Measurements from ENCODE around the gene HAAO.

The HAAO gene

DNA sequence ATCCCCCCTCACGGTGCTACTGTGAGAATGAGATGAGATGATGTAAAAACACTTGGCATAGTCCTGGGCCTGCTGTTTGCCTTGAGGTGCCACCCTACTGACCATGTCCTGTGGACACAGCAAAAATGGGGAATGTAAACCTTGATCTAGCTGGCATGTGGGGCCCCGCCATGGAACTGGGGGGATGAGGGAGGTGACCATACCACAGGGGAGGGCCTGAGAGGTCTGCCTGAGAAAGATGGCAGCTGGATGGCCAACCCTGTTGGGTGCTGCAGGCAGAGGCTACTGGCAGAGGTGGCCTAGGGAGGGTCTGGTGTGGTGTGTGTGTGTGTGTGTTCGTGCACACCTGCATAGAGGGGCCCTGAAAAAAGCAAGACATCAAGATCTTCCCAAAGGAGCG, 777 bp downstream of the HAAO start:
- Histone ChIP-seq H3K36me3 (ENCODE audit: insufficient read depth, low read length) (no peaks in the 10 kb centered on the region), H3K27me3 (ENCODE audit: insufficient read depth, low read length) (peaks cover 23% of the 10 kb centered on the region), H3K9ac (ENCODE audit: low read depth, low read length) (no peak overlapping the region), H3K4me3 (ENCODE audit: low read length) (peak overlapping the region; percentile 73), H3K4me1 (ENCODE audit: insufficient read depth, low read length) (peaks cover 16% of the 10 kb centered on the region), H3K9me3 (ENCODE audit: insufficient read depth, low read depth, low read length) (no peaks in the 10 kb centered on the region), H3K27ac (ENCODE audit: low read depth, low read length) (no peak overlapping the region)
- WGBS: 69% methylated on average over 4 of the region's 4 CpGs

DNA sequence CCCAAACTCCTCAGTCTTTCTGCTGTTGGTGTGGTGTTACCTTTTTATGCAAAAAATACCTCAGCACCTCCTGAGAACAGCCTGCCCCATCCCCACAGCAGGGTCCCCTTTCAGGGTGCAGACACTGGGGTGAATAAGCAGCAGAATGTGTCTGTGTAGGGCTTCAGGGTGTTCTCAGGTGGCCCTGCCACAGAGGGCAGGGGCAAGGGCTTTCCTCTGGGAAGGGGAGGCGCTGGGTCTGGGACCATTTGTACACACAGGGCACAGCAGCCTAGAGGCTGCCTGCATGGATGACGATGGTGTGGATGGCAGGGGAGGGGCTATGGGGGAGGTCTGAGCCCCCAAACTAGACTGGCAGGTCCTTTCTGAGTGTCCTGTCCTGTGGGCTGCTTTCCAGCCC, 2.6 kb downstream of the HAAO start:
- Histone ChIP-seq H3K4me3 (ENCODE audit: low read length) (no peak overlapping the region), H3K9ac (ENCODE audit: low read depth, low read length) (no peak overlapping the region), H3K27ac (ENCODE audit: low read depth, low read length) (no peak overlapping the region), H3K4me1 (ENCODE audit: insufficient read depth, low read length) (peaks cover 13% of the 10 kb centered on the region), H3K36me3 (ENCODE audit: insufficient read depth, low read length) (no peaks in the 10 kb centered on the region), H3K27me3 (ENCODE audit: insufficient read depth, low read length) (peaks cover 23% of the 10 kb centered on the region), H3K9me3 (ENCODE audit: insufficient read depth, low read depth, low read length) (no peaks in the 10 kb centered on the region)
- WGBS: 88% methylated on average over 2 of the region's 2 CpGs

DNA sequence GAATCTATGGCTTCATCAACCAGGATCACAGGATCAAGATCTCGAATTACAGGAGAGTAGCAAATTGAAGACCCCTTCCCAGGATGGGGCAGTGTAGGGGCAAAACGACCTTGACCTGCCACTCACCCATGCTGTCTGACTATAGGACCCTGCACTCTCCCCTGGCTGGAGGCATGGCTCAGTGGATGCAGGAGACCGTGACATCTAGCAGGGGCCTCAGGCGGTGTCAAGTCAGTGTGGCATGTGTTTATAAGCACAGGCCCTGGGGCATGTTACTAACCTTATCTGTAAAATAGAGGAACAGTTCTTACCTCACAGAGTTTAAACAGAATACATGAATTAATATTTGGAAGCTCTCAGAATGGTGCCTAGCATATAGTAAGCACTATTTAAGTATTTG, 3.5 kb downstream of the HAAO start:
- peaks cover 8% of the 10 kb centered on the region for H3K4me1 ChIP-seq (ENCODE audit: insufficient read depth, low read length)
- peaks cover 23% of the 10 kb centered on the region for H3K27me3 ChIP-seq (ENCODE audit: insufficient read depth, low read length)
- H3K27ac ChIP-seq (ENCODE audit: low read depth, low read length): no peak overlapping the region
- no peak overlapping the region for H3K4me3 ChIP-seq (ENCODE audit: low read length)
- H3K36me3 ChIP-seq (ENCODE audit: insufficient read depth, low read length): no peaks in the 10 kb centered on the region
- no peak overlapping the region for H3K9ac ChIP-seq (ENCODE audit: low read depth, low read length)
- 69% methylated on average over 4 of the region's 4 CpGs for WGBS
- no peaks in the 10 kb centered on the region for H3K9me3 ChIP-seq (ENCODE audit: insufficient read depth, low read depth, low read length)

DNA sequence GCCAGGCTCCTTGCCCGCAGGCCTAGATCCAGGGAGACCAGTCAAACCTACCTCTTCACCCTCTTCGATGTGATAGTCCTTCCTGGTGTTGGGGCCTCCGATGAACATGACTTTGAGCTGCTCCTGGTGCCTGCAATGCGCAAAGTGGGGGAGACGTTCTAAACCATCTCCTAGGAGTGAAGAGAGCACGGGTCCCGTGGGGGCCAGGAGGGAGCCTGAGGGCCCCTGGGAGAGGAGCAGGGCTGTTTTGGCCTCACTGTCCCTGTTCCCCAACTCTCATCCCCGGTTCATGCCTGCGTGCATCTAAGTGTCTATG, 3.9 kb downstream of the HAAO start:
- Histone ChIP-seq H3K9me3 (ENCODE audit: insufficient read depth, low read depth, low read length) (no peaks in the 10 kb centered on the region), H3K27ac (ENCODE audit: low read depth, low read length) (no peak overlapping the region), H3K4me1 (ENCODE audit: insufficient read depth, low read length) (0 out of 2 replicates have a peak, but pooled peaks cover 4% of the 10 kb centered on the region), H3K9ac (ENCODE audit: low read depth, low read length) (no peak overlapping the region), H3K27me3 (ENCODE audit: insufficient read depth, low read length) (peaks cover 23% of the 10 kb centered on the region), H3K36me3 (ENCODE audit: insufficient read depth, low read length) (no peaks in the 10 kb centered on the region), H3K4me3 (ENCODE audit: low read length) (no peak overlapping the region)
- 63% methylated on average over 9 of the region's 9 CpGs for WGBS

DNA sequence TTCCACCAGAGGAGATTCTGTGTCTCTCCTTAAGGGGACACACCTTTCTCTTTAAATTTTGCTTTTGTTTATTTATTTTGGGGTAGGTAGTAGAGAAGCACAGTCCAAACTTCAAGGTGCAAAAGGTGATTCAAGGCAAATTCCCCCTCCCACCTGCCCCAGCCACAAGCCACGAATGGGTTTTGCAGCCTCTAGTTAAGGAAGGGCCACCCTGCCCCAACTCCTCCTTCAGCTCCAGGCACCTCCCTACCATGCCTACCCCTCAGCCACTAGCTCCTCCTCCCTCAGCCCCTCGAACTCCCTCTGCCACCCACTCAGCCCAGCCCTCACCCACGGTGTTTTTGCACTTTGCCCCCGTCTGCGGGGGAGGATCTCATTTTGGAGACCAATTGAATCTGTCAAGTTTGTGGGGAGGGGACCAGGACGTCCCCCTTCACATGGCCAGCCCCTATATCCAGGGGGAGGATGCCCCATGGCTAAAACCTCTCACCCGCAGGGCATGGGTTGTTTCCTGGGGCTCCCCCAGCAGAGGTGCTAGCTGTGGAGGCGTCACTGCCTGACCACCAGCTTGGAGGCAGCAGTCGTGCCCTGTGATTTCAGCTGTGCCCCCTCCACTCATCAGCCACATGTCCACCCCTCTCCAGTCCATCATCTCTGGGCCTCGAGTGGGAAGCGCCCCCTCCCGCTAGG, 4.5 kb downstream of the HAAO start:
- Histone ChIP-seq H3K4me1 (ENCODE audit: insufficient read depth, low read length) (0 out of 2 replicates have a peak, but pooled peaks cover 4% of the 10 kb centered on the region), H3K9me3 (ENCODE audit: insufficient read depth, low read depth, low read length) (no peaks in the 10 kb centered on the region), H3K27ac (ENCODE audit: low read depth, low read length) (no peak overlapping the region), H3K27me3 (ENCODE audit: insufficient read depth, low read length) (peaks cover 21% of the 10 kb centered on the region), H3K4me3 (ENCODE audit: low read length) (no peak overlapping the region), H3K9ac (ENCODE audit: low read depth, low read length) (no peak overlapping the region), H3K36me3 (ENCODE audit: insufficient read depth, low read length) (no peaks in the 10 kb centered on the region)
- 87% methylated on average over 11 of the region's 12 CpGs for WGBS

DNA sequence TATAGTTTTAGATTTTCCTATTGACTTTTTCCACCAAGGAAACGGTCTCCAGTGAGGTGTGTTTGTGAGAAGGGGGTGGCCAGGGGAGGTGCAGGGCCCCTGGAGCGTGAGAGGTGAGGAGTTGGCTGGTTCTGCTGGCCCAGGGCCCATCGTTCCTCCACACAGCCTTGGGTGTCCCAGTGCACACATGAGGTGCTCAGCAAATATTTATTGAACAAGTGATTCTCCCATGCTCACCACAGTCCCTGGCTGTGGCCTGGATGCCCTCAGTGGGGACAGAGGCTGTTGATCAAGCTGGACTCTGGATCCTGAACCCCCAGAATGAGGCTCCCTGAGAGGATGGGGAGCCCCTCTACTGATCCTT, 5.0 kb downstream of the HAAO start:
- no peaks in the 10 kb centered on the region for H3K36me3 ChIP-seq (ENCODE audit: insufficient read depth, low read length)
- 0 out of 2 replicates have a peak, but pooled peaks cover 4% of the 10 kb centered on the region for H3K4me1 ChIP-seq (ENCODE audit: insufficient read depth, low read length)
- 89% methylated on average over 3 of the region's 3 CpGs for WGBS
- no peak overlapping the region for H3K4me3 ChIP-seq (ENCODE audit: low read length)
- no peak overlapping the region for H3K9ac ChIP-seq (ENCODE audit: low read depth, low read length)
- no peak overlapping the region for H3K27ac ChIP-seq (ENCODE audit: low read depth, low read length)
- peaks cover 15% of the 10 kb centered on the region for H3K27me3 ChIP-seq (ENCODE audit: insufficient read depth, low read length)
- H3K9me3 ChIP-seq (ENCODE audit: insufficient read depth, low read depth, low read length): no peaks in the 10 kb centered on the region

DNA sequence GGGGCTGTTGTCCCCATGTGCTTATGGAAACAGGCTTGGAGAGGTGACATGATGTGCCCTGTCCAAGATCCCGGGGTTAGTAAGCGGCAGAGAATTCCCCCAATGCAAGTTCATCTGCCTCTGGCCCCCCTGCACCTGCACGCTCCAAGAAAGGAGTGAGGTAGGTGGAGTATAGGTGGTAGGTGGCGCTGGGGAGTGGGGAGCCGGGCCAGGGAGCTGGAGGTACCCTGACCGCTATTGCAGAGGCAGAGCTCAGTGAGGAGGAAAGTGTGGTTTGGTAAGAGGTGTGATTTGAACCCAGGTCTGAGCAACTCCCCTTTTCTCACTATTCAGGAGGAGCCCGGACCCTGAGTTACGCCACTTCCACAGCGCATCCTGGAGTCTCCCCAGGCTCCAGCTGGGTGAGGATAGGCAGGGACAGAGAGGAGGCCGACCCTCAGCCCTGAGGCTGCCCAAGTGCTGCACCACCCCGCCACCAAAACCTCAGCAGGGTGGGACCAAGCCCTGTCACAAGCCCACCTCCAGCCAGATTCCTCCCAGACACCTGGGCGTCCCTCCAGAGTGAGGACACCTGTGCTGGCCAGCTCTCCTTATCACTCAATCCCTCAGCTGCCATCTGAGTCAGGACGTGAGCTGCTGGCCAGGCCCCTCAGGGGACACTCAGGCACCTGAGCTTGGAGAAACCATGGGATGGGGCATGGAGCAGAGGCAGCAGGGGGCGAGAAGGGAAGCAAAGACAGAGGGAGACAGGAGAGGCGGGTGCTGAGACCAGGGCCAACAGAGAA, 5.6 kb downstream of the HAAO start:
- H3K36me3 ChIP-seq (ENCODE audit: insufficient read depth, low read length): no peaks in the 10 kb centered on the region; the same call in 1 of the 2 replicates
- no peak overlapping the region for H3K9ac ChIP-seq (ENCODE audit: low read depth, low read length)
- no peak overlapping the region for H3K27ac ChIP-seq (ENCODE audit: low read depth, low read length)
- no peaks in the 10 kb centered on the region for H3K9me3 ChIP-seq (ENCODE audit: insufficient read depth, low read depth, low read length)
- peaks cover 9% of the 10 kb centered on the region for H3K27me3 ChIP-seq (ENCODE audit: insufficient read depth, low read length)
- no peak overlapping the region for H3K4me3 ChIP-seq (ENCODE audit: low read length)
- WGBS: 85% methylated on average over 15 of the region's 15 CpGs
- 0 out of 2 replicates have a peak, but pooled peaks cover under 1% of the 10 kb centered on the region for H3K4me1 ChIP-seq (ENCODE audit: insufficient read depth, low read length)

DNA sequence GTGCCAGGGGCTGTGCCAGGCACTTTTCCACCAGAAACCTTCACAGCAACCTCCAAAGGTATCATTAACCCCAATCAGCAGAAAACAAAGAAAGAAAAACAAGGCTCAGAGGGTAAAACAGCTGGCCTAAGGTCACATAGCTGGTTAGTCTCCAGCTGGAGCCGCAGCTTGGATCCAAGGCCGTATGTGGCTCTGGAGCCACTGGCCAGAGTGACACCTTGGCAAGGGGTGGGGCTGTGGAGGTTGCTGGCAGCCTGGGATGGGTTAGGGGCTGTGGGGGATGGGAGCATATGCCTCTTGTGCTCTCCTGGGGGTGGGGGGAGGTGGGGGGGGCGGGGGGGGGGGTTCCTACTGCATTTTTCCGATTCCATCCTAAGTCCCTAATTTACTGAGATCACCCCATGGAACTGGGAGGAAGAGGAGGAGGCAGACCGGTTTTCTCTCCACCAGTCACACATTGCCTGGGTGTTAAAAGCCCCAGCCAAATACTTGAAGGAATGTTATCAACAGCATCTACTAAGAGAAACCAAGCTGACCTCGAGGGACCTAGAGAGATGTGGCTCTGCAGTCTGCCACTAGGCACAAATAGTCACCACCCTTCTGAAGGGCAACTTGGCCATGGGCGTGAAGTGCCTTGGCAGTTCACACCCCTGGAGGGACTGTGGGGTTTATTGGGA, 8.0 kb downstream of the HAAO start:
- Histone ChIP-seq H3K27me3 (ENCODE audit: insufficient read depth, low read length) (no peaks in the 10 kb centered on the region), H3K4me3 (ENCODE audit: low read length) (no peak overlapping the region), H3K9me3 (ENCODE audit: insufficient read depth, low read depth, low read length) (peaks cover 7% of the 10 kb centered on the region), H3K9ac (ENCODE audit: low read depth, low read length) (no peak overlapping the region), H3K36me3 (ENCODE audit: insufficient read depth, low read length) (no peaks in the 10 kb centered on the region; the same call in 1 of the 2 replicates), H3K27ac (ENCODE audit: low read depth, low read length) (no peak overlapping the region), H3K4me1 (ENCODE audit: insufficient read depth, low read length) (no peaks in the 10 kb centered on the region)
- 81% methylated on average over 5 of the region's 7 CpGs for WGBS

DNA sequence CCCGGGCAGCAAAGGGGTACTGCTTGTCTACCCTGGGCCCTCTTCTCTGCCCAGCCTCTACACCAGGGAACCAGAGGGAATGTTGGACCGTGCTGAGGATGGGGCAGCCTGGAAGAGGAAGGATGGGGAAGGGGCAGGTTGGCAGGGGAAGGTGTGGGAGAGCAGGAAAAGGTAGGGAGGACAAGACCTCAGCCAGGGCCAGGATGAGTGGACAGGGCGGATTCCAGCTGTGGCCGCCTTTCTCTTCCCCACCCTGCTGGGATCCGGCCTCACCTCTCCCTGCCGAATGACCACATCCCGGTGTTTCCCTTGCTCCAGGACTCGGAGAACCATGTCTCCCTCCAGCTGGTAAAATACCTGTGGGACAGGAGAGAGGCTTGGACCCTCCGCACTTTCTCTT, 8.9 kb downstream of the HAAO start:
- H3K27ac ChIP-seq (ENCODE audit: low read depth, low read length): no peak overlapping the region
- no peaks in the 10 kb centered on the region for H3K27me3 ChIP-seq (ENCODE audit: insufficient read depth, low read length)
- peaks cover 3% of the 10 kb centered on the region for H3K36me3 ChIP-seq (ENCODE audit: insufficient read depth, low read length)
- no peak overlapping the region for H3K9ac ChIP-seq (ENCODE audit: low read depth, low read length)
- 84% methylated on average over 9 of the region's 9 CpGs for WGBS
- H3K9me3 ChIP-seq (ENCODE audit: insufficient read depth, low read depth, low read length): peaks cover 15% of the 10 kb centered on the region
- H3K4me1 ChIP-seq (ENCODE audit: insufficient read depth, low read length): no peaks in the 10 kb centered on the region
- H3K4me3 ChIP-seq (ENCODE audit: low read length): no peak overlapping the region

DNA sequence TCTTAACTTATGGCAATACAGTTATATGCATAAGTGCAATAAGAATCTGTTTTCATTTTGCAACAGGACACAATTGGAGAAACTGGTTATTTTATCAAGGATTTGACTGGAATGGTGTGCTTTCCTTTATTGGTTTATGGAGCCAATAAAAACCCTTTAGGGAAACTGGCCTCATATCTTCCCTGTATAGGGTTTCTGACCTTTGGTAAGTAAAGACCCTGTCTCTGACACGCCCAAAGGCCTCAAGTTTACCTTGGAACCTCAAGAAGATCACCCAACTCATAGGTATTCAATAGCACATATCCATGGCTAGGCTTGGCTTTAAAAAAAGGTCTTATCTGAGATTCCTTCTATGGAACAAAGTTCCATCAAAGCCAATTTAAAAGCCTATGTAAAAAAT, 11.2 kb downstream of the HAAO start:
- H3K9me3 ChIP-seq (ENCODE audit: insufficient read depth, low read depth, low read length): peaks cover 33% of the 10 kb centered on the region
- H3K4me3 ChIP-seq (ENCODE audit: low read length): no peak overlapping the region
- WGBS: 88% methylated on average over 1 of the region's 1 CpG
- no peak overlapping the region for H3K9ac ChIP-seq (ENCODE audit: low read depth, low read length)
- H3K36me3 ChIP-seq (ENCODE audit: insufficient read depth, low read length): peaks cover 4% of the 10 kb centered on the region
- no peak overlapping the region for H3K27ac ChIP-seq (ENCODE audit: low read depth, low read length)
- no peaks in the 10 kb centered on the region for H3K4me1 ChIP-seq (ENCODE audit: insufficient read depth, low read length)
- no peaks in the 10 kb centered on the region for H3K27me3 ChIP-seq (ENCODE audit: insufficient read depth, low read length)

Measured in HUES64 (cell line).